Transverse colon (tissue), 4 donors: ENCODE data around the gene AP5S1.

Experiments
- CTCF ChIP-seq, 5 experiments: fragments of 200-600 bp in 3 of 5; fragments of 450-650 bp in 2 of 5; sonication (generic) in 3 of 5; IDR thresholded peaks; 1 replicate in 2 of 5; 2 replicates in 3 of 5; pipeline ENCODE4 v1.5.1; 2016 to 2017; ENCODE audit warnings: antibody characterized with exemption in 5 of 5, inconsistent platforms in 3 of 5, mild to moderate bottlenecking in 2 of 5, moderate library complexity in 1 of 5
- EP300 ChIP-seq: sonication (generic); formaldehyde crosslinking; IDR thresholded peaks from one replicate; pipeline ENCODE4 v1.6.1; 2017; ENCODE audit warnings: antibody characterized with exemption, low read depth
- POLR2AphosphoS5 ChIP-seq, 3 donors: sonication (generic); formaldehyde crosslinking; IDR thresholded peaks; one replicate each; pipeline ENCODE4 v1.6.1; 2016; ENCODE audit warnings: antibody characterized with exemption in 3 of 3

GRCh38 chr20:3797592-3798372, 22.6 kb upstream of the AP5S1 start:
- TF ChIP-seq POLR2AphosphoS5 (IDR thresholded peaks at IDR 0.05) (no peak), CTCF (IDR thresholded peaks at IDR 0.05) (no peak), EP300 (no peak)
